GM18858 (cell line): ENCODE measurements around the gene GJA1.

Source experiments
- ATAC-seq: cut with Tn5 transposase; IDR thresholded peaks from one replicate; pipeline ENCODE4 v1.9.1; 2021; ENCODE audit not compliant: unreplicated experiment

Gene GJA1

GRCh38 chr6:121482004-121482693 lies 46.7 kb downstream of the GJA1 start:
- ATAC-seq: no peak

GRCh38 chr6:121482751-121483150 lies 47.3 kb downstream of the GJA1 start:
- no peak for ATAC-seq

- no peak for ATAC-seq
Measured at GRCh38 chr6:121485359-121485811, 49.9 kb downstream of the GJA1 start.

GRCh38 chr6:121491576-121491975 lies 56.1 kb downstream of the GJA1 start:
- ATAC-seq: no peak

- ATAC-seq: no peak
Measured at GRCh38 chr6:121492536-121492935, 57.1 kb downstream of the GJA1 start.

- ATAC-seq: no peak
Measured at GRCh38 chr6:121497970-121498375, 62.5 kb downstream of the GJA1 start.

- ATAC-seq: no peak
Measured at GRCh38 chr6:121498481-121499276, 63.2 kb downstream of the GJA1 start.
